ENCODE results near the gene CHP1. TPM values are rescaled to one million over a fixed set of nuclear protein-coding genes. Genes with fewer than 3 reads are reported as not detected.
A peak's percentile ranks its signal among the peaks of the same experiment; 100 is the strongest.

Gene CHP1
- total RNA-seq, 1 donor from 2014 or later = 76.3 TPM

GRCh38 chr15:41331281-41331680, 100.2 kb downstream of the CHP1 start:
- TF ChIP-seq CTCF (conservative IDR thresholded peaks at IDR 0.05) = no peak
- no peaks in the 10 kb centered on the region for H3K27me3 Mint-ChIP-seq (ENCODE audit: low read depth)
- H3K27ac Mint-ChIP-seq (ENCODE audit: unreplicated experiment) = peak overlapping the region; percentile 80
- H3K4me3 Mint-ChIP-seq = peak overlapping the region; percentile 100
- DNase-seq (ENCODE audit: low read depth, low spot score) = no peak
- H3K9me3 Mint-ChIP-seq = peaks cover 2% of the 10 kb centered on the region
- H3K36me3 Mint-ChIP-seq (ENCODE audit: low read depth) = peaks cover 18% of the 10 kb centered on the region
- peaks cover 34% of the 10 kb centered on the region for H3K4me1 Mint-ChIP-seq

Other genes starting within 250 kb of the CHP1 start
- gene INO80, start 115.0 kb upstream of the CHP1 start, total RNA-seq = 18.5 and 20.2 TPM in 2 replicates
- gene EXD1, start 511 bp upstream of the CHP1 start, total RNA-seq = not detected in 2 replicates
- gene OIP5, start 101.3 kb downstream of the CHP1 start, total RNA-seq = 25.2 and 26.9 TPM in 2 replicates
- 159 and 175 TPM in 2 replicates for gene NUSAP1, start 101.6 kb downstream of the CHP1 start, total RNA-seq
- 16.4 and 17.7 TPM in 2 replicates for gene NDUFAF1, start 171.2 kb downstream of the CHP1 start, total RNA-seq
- 65.8 and 66.3 TPM in 2 replicates for gene RTF1, start 185.8 kb downstream of the CHP1 start, total RNA-seq

Measured in neural crest cell (in vitro differentiated cells).